HCEC 1CT (cell line): Measurements from ENCODE around the gene U2AF2.
"Not testable (repeated sequence)": the region's sequence is repeated elsewhere in the genome, so short reads cannot be mapped to it uniquely, and the experiment has no call there.

ENCODE experiments used
- DNase-seq: peaks from one replicate; pipeline ENCODE4 v3.0.0-alpha.2; 2017

Gene U2AF2

DNA sequence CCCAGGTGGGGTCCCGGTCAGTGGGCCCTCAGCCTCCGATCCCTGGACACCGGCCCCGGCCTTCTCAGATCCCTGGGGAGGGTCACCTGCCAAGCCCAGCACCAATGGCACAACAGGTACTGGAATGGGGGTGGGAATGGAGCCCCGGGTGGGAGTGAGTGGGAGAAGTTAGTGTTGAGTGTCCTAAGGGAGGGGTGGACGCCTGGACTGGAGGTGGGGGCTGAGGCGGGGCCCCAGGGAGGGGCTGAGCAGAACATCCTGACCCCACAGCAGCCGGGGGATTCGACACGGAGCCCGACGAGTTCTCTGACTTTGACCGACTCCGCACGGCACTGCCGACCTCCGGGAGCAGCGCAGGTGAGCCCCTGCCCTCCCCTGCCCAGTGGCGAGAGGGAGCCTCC, 37.8 kb downstream of the U2AF2 start:
- no peak for DNase-seq

DNA sequence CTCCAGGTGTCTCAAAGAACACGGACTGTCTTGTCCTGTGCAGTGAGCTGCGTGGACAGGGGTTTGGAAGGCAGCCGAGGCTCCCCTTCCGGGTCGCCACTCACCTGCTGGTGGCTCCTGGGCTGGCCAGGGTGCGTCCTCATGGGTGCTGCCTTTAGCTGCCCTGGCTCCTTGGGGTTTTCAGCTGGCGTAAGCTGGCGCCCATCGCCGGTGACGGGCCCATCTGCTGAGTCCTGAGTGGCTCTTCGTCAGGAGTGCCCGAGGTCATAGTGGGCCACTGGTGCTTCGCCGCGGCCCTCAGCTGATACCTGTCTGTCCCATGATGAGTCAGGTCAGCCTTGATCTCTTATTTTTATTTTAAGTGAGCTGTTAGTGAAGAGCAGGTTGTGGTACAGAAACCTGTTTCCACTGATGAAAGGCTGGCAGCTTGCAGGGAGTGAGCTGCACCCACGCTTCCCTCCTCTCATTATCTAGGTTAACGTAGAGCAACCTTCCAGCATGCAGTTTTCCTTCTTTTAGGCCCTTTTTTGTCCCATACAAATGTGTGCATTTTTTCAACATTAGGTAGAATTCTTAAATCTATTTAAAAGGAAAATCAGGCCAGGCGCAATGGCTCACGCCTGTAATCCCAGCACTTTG, 38.6 kb downstream of the U2AF2 start:
- DNase-seq = no peak

DNA sequence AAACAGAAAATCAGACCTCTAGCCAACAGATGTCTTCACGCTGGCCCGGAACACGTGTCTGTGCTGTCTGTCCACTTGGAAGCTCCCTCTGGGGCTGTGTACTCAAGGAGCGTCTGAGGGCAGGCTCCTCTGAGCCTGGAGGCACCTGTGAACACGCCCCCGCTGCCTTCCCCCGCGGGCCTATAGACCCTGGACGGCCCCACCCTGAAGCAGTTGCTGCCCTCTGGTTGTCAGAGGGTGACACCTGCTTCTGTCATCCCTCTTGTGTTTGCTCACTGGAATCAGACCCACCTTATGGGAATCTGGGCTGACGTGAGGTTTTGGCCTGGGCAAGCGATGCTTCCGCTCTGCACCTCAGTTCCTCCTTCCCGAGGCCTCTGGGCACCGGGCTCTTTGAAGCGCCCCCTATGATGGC, 39.4 kb downstream of the U2AF2 start:
- DNase-seq = no peak

DNA sequence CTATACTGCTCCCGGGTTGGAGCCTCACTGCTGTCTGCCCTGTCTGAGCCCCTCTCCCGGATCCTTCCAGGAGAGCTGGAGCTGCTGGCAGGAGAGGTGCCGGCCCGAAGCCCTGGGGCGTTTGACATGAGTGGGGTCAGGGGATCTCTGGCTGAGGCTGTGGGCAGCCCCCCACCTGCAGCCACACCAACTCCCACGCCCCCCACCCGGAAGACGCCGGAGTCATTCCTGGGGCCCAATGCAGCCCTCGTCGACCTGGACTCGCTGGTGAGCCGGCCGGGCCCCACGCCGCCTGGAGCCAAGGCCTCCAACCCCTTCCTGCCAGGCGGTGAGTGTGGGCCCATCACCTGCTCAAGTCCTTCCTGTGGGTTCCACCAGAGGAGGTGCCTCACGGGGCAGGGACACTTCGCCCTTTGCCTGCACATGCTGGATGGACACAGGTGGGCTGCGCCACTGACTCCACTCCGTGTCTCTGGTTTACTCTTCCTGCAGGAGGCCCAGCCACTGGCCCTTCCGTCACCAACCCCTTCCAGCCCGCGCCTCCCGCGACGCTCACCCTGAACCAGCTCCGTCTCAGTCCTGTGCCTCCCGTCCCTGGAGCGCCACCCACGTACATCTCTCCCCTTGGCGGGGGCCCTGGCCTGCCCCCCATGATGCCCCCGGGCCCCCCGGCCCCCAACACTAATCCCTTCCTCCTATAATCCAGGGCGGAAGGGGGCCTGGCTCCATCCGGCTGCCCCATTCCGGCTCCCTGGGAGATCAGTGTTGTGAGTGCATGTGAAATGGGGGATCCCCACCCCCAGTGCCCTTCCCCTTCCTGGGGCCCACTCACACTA, 40.0 kb downstream of the U2AF2 start:
- DNase-seq = no peak

DNA sequence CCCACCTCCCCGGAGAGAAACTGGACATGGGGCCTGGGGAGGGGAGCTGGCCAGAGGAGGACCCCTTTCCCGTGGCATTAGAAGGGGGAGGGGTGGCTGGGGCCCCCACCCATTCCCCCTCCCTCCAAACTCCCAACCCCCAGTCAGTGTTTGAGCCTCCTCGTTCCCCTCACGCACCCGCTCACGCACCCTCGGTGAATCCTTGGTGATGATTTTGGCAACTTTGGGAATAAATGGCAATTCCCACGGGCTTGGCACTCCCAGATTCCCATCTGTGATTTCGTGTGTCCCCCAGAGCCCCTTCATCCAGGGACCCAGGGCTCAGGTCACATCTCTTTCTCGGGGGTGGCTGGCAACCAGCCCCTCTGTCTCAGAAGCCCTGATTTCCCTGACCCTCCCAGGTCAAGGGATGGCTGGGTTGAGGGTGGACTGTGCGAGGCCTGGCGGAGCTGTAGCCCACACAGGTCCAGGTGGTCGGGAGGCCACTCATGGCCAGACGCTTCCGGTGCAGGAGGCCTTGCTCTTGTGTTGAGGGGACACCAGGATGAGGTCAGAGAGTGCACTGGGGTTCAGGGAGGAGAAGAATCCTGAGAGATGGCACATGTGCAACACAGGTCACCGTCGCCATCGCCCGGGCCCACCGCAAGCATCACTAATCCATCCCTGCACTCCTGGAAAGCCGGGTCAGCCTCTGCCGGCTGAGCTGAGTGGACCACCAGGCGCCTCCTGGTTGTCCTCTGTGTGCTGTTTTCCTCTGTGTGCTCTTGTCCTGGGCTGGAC, 40.9 kb downstream of the U2AF2 start:
- no peak for DNase-seq

DNA sequence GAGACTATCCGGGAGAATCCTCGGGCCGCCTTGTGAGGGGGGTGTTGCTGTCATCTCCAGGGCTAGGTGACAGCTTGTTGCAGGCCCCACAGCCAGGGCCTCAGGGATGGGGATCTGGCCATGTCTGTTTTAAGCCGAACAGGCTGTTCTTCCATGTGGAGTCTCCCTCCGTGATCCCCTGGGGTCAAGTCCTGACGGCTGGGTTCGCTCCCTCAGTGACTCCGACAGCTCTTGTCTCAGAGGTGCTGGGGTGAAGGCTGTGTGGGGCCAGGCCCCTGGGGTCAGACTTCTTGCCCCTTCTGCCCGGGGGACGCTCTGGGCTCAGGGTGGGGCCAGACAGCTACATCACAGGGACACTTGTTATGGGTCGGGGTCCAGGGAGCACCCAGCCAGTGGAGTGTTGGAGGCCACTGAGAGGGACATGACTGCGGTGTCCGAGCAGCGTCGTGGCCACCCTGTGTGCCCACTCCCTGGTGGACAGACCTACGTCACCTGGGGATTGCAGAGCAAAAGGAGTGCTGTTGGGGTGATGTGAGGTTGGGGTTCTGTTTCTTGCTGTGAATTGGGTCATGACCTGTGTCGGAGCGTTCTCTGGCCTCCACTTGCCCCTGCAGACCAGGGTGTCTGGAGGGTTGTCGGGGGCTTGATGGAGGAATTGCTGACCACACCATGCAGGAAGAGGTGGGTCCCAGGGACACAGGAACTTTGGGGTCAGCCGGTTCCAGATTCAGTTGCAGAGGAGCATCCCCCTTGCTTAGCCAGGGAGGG, 41.6 kb downstream of the U2AF2 start:
- no peak for DNase-seq

DNA sequence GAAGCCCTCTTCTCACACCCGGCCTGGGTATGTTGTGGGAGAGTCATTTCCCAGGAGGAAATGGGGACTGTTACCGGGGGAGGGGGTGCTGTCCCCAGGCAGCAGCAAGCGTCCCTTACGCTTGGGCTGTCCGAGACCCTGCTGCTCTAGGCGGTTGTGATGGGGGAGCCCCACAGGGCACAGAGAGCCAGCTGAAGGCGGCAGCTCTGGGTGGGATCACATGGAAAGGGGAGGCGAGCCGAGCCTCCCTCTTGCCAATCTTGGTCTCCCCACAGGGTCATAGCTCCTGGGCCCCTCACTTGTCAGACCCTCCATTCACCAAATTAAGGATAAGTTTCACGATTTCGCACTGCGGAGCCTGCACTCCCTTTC, 42.2 kb downstream of the U2AF2 start:
- DNase-seq = no peak

DNA sequence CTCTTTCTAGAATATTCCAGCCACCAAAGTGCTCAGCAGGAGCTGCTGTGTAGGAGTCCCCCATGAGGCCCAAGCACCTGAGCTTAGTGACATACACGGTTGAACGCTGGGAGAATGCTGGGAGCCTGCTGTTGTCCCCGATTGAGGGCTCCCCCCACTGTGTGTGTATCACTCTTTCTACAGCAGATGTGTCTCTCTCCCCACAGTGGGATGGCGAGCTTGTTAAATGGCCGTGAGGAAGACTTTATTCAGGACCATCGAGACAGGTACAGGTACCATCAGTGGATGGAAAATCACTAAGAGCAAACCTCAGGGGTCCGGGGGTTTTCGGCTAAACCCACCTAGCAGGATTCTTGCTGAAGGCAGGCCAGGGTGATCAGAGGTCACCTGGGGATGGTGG, 42.9 kb downstream of the U2AF2 start:
- DNase-seq = no peak

DNA sequence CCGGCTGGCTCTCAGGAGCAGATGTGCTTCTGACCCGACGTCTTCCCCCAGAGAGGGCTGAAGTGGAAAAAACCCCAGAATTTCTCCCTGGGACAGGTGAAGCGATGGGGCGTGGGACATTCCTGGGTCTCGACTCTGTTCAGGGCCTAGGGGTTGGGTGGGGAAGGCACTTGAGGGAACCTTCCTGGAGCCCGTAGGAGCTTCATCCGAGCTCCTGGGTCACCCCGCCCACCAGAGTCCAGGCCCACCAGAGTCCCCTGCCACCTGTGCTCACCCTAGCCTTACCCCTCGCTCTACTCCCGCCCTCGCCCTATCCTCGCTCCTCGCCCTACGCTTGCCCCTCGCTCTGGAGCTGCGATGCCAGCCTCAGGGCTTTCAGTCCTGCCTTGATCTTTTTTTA, 43.4 kb downstream of the U2AF2 start:
- no peak for DNase-seq

DNA sequence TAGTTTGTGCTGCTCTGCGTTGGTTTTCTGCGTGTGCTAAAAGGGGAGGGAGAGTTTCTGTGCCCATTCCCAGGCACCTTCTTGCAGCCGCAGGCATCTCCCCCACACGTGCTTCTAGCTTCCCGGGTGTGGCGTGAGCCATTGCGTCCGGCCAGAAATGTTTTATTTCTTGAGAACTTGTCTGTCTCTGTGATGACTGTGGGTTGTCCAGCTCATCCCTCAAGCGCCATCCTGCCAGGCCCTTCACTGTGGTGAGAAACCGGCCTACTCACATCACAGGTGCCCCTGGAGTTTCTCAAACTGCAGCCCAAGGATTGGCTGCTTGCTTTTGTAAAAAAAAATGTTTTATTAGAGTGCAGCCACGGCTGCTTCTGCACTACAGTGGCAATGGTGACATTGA, 44.4 kb downstream of the U2AF2 start:
- no peak for DNase-seq

DNA sequence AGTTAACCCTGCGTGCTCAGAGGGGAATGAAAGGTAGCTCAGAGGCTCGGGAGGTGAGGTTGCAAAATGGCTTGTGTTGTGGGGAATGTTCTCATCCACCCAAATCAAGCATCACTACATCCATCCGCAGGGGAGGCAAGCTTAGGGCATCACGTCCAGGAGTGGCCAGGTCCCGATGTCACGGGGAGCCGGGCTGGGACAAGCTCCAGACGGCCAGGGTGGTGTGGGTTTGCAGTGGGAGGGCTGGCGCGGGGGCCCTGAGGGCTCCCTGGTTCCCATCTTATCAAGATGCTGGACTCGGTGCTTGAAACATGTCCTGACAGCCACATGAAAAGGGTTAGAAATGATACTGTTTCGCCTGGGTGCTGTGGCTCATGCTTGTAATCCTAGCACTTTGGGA, 46.0 kb downstream of the U2AF2 start:
- DNase-seq = no peak

DNA sequence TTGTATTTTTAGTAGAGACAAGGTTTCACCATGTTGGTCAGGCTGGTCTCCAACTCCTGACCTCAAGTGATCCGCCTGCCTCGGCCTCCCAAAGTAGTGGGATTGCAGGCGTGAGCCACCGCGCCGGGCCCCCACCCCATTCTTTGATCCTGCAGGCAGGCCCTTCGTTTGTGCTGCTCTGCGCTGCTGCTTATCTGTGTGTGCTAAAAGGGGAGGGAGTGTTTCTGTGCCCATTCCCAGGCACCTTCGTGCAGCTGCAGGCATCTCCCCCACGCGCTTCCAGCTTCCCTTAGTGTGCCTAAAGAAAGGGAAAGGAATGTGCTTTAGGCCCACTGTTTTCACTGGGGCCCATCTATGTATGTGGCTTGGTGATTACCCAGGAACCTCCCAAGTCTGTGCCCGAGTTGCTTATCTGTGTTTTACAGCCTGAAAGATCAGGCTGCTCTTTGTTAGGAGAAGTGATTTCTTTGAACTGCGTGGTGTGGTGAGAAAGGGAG, 47.3 kb downstream of the U2AF2 start:
- no peak for DNase-seq

DNA sequence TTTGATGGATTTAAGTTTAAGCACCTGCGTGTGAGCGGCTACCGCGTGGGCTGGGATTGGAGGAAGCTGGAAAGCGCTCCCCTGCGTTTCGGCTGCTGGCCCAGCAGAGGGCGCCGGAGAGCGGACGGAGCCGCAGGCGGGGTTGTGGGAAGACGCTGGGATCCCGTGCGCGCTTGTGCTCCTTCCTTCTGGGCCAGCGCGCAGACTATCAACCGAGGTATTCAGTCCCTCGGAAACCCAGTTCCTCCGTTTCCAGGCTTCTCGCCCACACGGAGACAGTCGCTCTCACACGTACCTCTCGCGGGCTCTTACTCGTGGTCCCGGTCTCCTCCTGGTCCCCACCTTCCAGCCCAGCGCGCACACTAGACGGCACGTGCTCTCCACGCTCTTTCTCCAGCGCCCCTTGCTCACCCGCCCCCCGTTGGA, 49.0 kb downstream of the U2AF2 start:
- no peak for DNase-seq

DNA sequence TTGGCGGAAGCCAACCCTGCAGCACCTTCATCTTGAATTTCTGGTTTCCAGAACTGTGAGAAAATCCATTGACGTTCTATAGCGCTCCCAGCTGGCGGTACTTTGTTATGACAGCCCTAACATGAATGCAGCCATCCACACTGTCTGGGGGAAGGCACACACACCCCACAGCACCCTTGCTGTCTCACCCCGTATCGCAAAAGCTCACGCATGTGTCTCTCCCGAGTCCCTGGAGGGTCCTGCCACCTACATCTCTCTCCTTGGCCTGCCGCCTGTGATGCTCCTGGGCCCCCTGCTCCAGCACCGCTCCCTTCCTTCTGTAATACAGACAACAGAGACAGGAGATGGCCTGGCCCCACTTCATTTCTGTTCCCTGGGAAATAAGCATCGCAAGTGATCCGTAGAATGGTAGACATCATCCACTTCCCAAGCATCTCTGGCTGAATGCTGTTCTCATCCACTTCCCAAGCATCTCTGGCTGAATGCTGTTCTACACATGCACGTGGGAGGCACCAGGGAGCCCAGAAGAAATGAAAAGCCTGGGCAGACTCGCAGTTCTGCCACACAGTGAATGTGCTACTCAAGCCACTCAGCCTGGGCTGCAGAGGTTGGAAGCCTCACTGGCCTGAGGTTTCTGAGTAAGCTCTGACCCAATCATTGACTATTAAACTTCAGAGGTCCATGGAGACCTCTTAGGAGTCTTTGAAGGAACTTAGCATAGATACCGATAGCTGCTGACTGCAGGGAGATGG, 49.8 kb downstream of the U2AF2 start:
- no peak for DNase-seq

DNA sequence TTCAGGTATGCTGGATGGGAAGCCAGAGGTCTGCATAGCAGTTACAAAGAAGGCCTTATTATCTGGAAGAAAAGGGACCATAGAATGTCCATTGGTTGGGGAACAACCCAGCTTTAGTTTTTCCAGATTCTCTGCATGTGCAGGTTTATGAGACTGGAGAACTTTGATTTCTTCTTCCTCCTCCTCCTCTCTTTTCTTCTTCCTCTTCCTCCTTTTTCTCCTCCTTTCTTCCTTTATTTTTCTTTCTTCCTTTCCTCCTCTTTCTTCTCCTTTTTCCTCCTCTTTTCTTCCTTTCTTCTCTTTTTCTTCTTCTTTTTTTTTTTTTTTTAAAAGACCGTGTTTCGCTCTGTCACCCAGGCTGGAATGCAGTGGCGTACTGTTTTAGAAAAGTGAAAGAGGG, 51.1 kb downstream of the U2AF2 start:
- DNase-seq = no peak

DNA sequence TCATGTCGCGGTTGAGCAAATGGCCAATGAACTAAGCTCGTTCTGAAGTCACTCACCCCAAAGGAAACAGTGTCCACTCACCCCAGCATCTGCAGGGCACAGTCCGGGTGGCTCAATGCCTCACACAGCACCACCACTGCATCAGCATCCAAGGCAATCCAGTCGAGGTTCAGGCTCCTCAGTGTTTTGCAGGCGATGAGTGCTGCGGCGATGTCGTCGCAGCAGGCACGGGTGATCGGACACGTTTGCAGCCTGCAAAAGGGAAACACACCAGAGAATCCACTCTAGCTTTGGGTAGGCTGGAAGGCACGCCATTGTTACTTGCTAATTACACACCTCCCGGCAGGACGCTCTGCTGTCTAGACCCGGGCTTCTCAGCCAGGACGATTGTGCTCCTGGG, 56.9 kb downstream of the U2AF2 start:
- no peak for DNase-seq

DNA sequence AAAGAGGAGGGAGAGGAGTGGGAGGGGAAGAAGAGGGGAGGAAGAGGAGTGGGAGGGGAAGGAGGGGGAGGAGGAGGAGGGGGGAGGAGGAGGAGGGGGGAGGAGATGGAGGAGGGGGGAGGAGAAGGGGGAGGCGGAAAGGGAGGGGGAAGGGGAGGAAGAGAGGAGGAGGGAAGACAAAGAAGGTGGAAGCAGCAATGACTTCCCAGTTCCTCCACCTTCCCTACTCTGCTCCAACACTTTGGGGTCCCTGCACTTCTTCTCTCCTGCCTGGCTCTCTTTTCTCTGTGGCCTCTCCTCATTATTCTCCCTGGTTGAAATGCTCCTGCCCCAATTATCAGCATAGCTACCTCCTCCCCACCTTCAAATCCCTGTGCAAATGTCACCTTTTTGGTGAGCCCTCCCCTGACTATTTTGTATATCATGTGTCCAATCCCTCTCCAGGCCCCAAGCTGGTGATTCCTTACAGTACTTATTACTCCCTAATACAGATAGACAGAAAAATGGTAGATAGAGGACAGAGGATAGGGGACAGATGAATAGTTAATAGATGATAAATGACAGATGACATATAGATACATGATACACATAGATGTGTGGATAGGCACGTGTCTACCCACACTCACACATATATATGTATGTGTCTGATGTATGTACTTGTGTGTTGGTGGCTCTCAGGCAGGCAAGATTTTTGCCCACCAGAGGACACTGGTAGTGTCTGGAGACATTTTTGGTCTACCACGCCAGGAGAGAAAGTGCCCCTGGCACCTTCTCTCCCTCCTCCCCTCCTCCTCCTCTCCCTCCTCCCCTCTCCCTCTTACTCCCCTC, 58.2 kb downstream of the U2AF2 start:
- DNase-seq = no peak

DNA sequence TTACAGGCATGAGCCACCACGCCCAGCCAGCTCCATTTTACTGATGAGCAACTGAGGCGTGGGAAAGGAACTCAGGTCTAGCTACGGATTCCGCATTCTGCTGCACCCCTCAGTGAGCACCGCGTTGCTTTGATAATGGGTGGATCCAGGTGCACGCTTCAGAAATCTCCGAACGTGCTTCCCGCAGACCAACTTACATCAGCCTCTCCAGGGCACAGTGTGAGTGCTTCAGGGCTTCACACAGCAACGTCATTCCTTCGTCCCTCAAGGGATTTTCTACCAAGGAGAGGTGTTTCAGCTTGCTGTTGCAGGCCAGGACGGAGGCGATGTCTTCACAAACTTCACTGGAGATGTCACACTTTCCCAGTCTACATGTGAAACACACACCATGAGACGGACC, 61.7 kb downstream of the U2AF2 start:
- DNase-seq = no peak

DNA sequence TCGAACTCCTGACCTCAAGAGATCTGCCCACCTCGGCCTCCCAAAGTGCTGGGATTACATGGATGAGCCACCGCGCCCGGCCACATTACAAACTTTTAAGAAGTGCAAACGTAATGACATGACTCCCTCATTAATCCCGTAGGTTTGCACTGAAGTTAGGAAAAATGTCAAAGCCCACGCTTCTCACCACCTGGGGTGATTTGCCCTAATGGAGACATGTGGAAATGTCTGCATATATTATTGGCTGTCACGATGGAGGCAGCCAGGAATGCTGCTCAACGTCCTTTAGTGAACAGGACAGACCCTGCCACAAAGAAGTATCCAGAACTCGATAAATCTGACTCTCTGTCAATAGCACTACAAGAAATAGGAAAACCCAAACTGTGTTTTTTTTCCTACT, 62.4 kb downstream of the U2AF2 start:
- no peak for DNase-seq

DNA sequence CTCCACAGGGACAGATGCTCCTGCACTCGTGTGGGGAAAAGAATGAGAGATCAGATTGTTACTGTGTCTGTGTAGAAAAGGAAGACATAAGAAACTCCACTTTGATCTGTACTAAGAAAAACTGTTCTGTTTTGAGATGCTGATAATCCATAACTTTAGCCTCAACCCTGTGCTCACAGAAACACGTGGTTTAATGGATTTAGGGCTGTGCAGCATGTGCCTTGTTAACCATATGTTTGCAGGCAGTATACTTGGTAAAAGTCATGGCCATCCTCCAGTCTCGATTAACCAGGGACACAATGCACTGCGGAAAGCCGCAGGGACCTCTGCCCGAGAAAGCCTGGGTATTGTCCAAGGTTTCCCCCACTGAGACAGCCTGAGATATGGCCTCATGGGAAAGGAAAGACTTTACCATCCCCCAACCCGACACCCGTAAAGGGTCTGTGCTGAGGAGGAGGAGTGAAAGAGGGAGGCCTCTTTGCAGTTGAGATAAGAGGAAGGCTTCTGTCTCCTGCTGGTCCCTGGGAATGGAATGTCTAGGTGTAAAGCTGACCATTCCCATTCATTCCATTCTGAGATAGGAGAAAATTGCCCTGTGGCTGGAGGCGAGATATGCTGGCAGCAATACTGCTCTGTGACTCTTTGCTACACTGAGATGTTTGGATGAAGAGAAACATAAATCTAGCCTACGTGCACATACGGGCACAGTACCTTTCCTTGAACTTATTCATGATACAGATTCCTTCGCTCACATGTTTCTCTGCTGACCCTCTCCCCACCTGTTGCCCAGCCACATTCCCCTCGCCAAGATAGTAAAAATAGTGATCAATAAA, 63.3 kb downstream of the U2AF2 start:
- DNase-seq = not testable (repeated sequence)
